ENCODE data around the gene TGM3. TPM values are rescaled to one million over a fixed set of nuclear protein-coding genes. Genes with fewer than 3 reads are reported as not detected.

Gene TGM3
- total and polyA plus RNA-seq, 12 donors = 0.22 TPM; not detected in 11

GRCh38 chr20:2333821-2334220, 38.0 kb downstream of the TGM3 start:
- intact Hi-C loops (cut with DNase I) = no loop called here
- H3K4me1 ChIP-seq = peaks cover 0 to under 1% (median 0%) of the 10 kb centered on the region in 9 donors
- WGBS, 2 donors = 75 to 80% methylated on average over 6 of the region's 6 CpGs
- no peak overlapping the region for H3K4me3 ChIP-seq
- H3K27ac ChIP-seq = no peak overlapping the region
- ATAC-seq (no peak), DNase-seq (no peak)
- no peak for TF ChIP-seq CTCF (IDR thresholded peaks at IDR 0.05)
- H3K9me3 ChIP-seq = no peaks in the 10 kb centered on the region
- peaks cover 0 to 26% (median 7%) of the 10 kb centered on the region in 7 donors for H3K27me3 ChIP-seq
- no peaks in the 10 kb centered on the region for H3K36me3 ChIP-seq

GRCh38 chr20:2335096-2335870, 39.5 kb downstream of the TGM3 start:
- no peaks in the 10 kb centered on the region for H3K9me3 ChIP-seq
- no peak for DNase-seq
- WGBS, 2 donors = 65 to 76% methylated on average over 9 of the region's 9 CpGs

GRCh38 chr20:2336471-2336870, 40.7 kb downstream of the TGM3 start:
- DNase-seq = no peak
- TF ChIP-seq CTCF (IDR thresholded peaks at IDR 0.05) = no peak
- 86 to 87% methylated on average over 4 of the region's 4 CpGs for WGBS, 2 donors
- Histone ChIP-seq H3K4me1 (peaks cover 0 to 4% (median 0%) of the 10 kb centered on the region in 9 donors), H3K4me3 (no peak overlapping the region), H3K27ac (no peak overlapping the region), H3K27me3 (peaks cover 0 to 31% (median 7%) of the 10 kb centered on the region in 7 donors), H3K9me3 (no peaks in the 10 kb centered on the region), H3K36me3 (no peaks in the 10 kb centered on the region)
- ATAC-seq = no peak
- intact Hi-C loops (cut with DNase I) = no loop called here

More at GRCh38 chr20:2335096-2335870, 39.5 kb downstream of the TGM3 start:
- intact Hi-C loops (cut with DNase I) = no loop called here
- ATAC-seq = no peak
- peaks cover 0 to 24% (median 7%) of the 10 kb centered on the region in 7 donors for H3K27me3 ChIP-seq
- no peak overlapping the region for H3K4me3 ChIP-seq
- no peak for TF ChIP-seq CTCF (IDR thresholded peaks at IDR 0.05)
- no peak overlapping the region for H3K27ac ChIP-seq
- no peaks in the 10 kb centered on the region for H3K36me3 ChIP-seq
- H3K4me1 ChIP-seq = peaks cover 0 to 4% (median 0%) of the 10 kb centered on the region in 9 donors

GRCh38 chr20:2337142-2337541, 41.3 kb downstream of the TGM3 start:
- no peak for DNase-seq
- Histone ChIP-seq H3K4me1 (peaks cover 0 to 4% (median 0%) of the 10 kb centered on the region in 9 donors), H3K36me3 (no peaks in the 10 kb centered on the region), H3K4me3 (no peak overlapping the region), H3K27ac (no peak overlapping the region), H3K27me3 (peaks cover 0 to 26% (median 7%) of the 10 kb centered on the region in 7 donors), H3K9me3 (no peaks in the 10 kb centered on the region)
- no peak for TF ChIP-seq CTCF (IDR thresholded peaks at IDR 0.05)
- no peak for ATAC-seq
- intact Hi-C loops (cut with DNase I) = no loop called here
- 84 to 85% methylated on average over 5 of the region's 5 CpGs for WGBS, 2 donors

Measured in heart right ventricle (tissue), 16 donors.